HCT116 (cell line): ENCODE data around the gene FHL5.

Experiments
- CBX3 ChIP-seq: IDR thresholded peaks from 2 replicates; pipeline ENCODE4 v1.6.1; 2012; ENCODE audit warnings: low read depth
- CEBPB ChIP-seq: IDR thresholded peaks from 2 replicates; pipeline ENCODE4 v1.6.1; 2012; ENCODE audit warnings: low read depth
- EZH2 ChIP-seq: fragments of 200-600 bp; sonication (generic); IDR thresholded peaks from 2 replicates; pipeline ENCODE4 v1.6.1; 2017; ENCODE audit warnings: antibody characterized with exemption, mixed run types
- POLR2A ChIP-seq: IDR thresholded peaks from 2 replicates; pipeline ENCODE4 v1.7.0; 2011; ENCODE audit warnings: borderline replicate concordance; ENCODE audit not compliant: insufficient read depth, insufficient read length; ENCODE audit errors: extremely low read depth
- POLR2AphosphoS5 ChIP-seq: IDR thresholded peaks from 2 replicates; pipeline ENCODE4 v1.6.1; 2011; ENCODE audit warnings: mild to moderate bottlenecking, low read depth, low read length, moderate library complexity
- RAD21 ChIP-seq: IDR thresholded peaks from 2 replicates; pipeline ENCODE4 v1.6.1; 2012; ENCODE audit warnings: low read depth, mild to moderate bottlenecking
- SIN3A ChIP-seq: IDR thresholded peaks from 2 replicates; pipeline ENCODE4 v1.6.1; 2012; ENCODE audit warnings: low read depth
- YY1 ChIP-seq: IDR thresholded peaks from 2 replicates; pipeline ENCODE4 v1.6.1; 2011; ENCODE audit warnings: low read length, low read depth, moderate library complexity, mild to moderate bottlenecking; ENCODE audit not compliant: insufficient replicate concordance; ENCODE audit errors: extremely low read depth
- ZFX ChIP-seq: fragments of 450-650 bp; IDR thresholded peaks from 2 replicates; pipeline ENCODE4 v1.6.1; 2017
- ZNF274 ChIP-seq: fragments of 200-500 bp; sonication (Bioruptor generic); IDR thresholded peaks from 2 replicates; pipeline ENCODE4 v1.6.1; 2014; ENCODE audit warnings: mild to moderate bottlenecking, low read depth, low read length, inconsistent platforms
- TF ChIP-seq, protein P1 (sequence below): IDR thresholded peaks from 2 replicates; pipeline ENCODE4 v1.6.1; 2012
- TF ChIP-seq, protein P2 (sequence below), 3 experiments: fragments of 200-600 bp in 1 of 3; sonication (generic) in 1 of 3; IDR thresholded peaks in 2 of 3; conservative IDR thresholded peaks in 1 of 3; 2 replicates each; pipeline ENCODE4 v1.5.1; 2012 to 2017; ENCODE audit warnings: low read depth in 2 of 3, low read length in 2 of 3, antibody characterized with exemption in 1 of 3, borderline replicate concordance in 1 of 3, control low read depth in 1 of 3, mild to moderate bottlenecking in 1 of 3, mixed read lengths in 1 of 3, mixed run types in 1 of 3, moderate library complexity in 1 of 3; ENCODE audit not compliant: insufficient read depth in 1 of 3

DNA sequence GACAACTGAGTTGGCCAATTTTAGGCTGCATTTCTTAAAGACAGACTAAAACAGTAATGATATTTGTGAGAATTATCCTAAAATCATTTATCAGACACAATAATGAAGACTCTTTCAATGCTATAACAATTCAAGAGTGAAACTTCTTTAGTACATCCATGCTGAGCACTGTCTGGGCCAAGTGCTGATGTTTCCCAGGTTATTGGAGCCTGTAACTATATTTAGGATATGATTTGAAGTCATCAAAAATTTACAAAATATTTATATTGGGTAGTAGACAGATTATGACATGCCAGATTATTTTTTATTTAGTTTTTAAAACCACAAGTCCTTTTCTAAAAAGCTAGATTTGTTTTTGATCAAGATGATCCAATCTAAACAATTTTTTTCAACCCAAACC, 45.1 kb downstream of the FHL5 start:
- TF ChIP-seq CBX3 (no peak), SIN3A (no peak), RAD21 (no peak), POLR2A (no peak), CEBPB (no peak), EZH2 (no peak), POLR2AphosphoS5 (no peak), YY1 (no peak), ZNF274 (no peak), ZFX (no peak)
- TF ChIP-seq, protein P1, sequence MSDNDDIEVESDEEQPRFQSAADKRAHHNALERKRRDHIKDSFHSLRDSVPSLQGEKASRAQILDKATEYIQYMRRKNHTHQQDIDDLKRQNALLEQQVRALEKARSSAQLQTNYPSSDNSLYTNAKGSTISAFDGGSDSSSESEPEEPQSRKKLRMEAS = no peak
- TF ChIP-seq, protein P2, sequence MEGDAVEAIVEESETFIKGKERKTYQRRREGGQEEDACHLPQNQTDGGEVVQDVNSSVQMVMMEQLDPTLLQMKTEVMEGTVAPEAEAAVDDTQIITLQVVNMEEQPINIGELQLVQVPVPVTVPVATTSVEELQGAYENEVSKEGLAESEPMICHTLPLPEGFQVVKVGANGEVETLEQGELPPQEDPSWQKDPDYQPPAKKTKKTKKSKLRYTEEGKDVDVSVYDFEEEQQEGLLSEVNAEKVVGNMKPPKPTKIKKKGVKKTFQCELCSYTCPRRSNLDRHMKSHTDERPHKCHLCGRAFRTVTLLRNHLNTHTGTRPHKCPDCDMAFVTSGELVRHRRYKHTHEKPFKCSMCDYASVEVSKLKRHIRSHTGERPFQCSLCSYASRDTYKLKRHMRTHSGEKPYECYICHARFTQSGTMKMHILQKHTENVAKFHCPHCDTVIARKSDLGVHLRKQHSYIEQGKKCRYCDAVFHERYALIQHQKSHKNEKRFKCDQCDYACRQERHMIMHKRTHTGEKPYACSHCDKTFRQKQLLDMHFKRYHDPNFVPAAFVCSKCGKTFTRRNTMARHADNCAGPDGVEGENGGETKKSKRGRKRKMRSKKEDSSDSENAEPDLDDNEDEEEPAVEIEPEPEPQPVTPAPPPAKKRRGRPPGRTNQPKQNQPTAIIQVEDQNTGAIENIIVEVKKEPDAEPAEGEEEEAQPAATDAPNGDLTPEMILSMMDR (IDR thresholded peaks at IDR 0.05 in 2 of 3, conservative IDR thresholded peaks at IDR 0.05 in 1 of 3; ENCODE audit: borderline replicate concordance in 1 of 3, insufficient read depth in 1 of 3, low read depth in 2 of 3, low read length in 2 of 3) = no peak
